GM13976 (cell line): ENCODE measurements around the gene TSC22D4.

Source experiments
- DNase-seq: peaks from one replicate; pipeline ENCODE4 v3.0.0; 2012; ENCODE audit warnings: low spot score
- in situ Hi-C: fragments of 300-500 bp; cut with MboI; formaldehyde crosslinking; loops from one replicate; pipeline ENCODE4 v1.12.0; 2022; ENCODE audit warnings: low sequenced_read_pairs, mixed read lengths, inconsistent platforms; ENCODE audit not compliant: unreplicated experiment
- TF ChIP-seq, protein P1 (sequence below): IDR thresholded peaks from 2 replicates; pipeline ENCODE4 v1.5.1; 2012; ENCODE audit warnings: borderline replicate concordance, mild to moderate bottlenecking; ENCODE audit not compliant: insufficient read depth; ENCODE audit errors: extremely low read depth, missing control alignments, control extremely low read depth

Gene TSC22D4

DNA sequence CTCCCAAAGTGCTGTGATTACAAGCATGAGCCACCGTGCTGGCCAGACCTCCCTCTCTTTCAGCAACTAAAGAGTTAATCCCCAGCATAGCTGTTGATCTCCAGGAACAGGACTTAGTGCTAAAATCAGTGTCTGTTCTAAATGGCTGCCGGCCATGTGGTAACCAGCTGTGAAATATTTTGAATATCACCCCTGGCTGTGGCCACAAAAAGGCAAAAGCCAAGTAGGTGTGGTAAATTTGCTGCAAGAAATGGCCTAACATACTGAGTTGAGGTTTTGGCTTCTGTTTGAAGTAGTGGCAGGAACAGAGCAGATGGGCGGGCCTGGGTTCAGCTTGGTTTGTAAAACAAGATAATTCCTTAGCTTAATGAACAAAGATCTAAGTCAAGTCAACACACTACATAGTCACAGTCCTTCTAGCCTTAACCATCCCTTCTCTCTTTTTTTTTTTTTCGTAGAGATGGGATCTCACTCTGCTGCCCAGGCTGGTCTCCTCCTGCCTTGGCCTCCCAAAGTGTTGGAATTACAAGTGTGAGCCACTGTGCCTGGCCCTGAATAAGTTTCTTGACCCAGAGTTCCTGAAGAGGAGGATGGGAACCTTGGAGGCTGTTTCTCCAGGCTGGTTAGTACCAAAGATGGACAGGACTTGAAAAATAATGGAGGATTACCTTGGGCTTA lies 37.3 kb upstream of the TSC22D4 start:
- in situ Hi-C loops: no loop called here
- TF ChIP-seq, protein P1, sequence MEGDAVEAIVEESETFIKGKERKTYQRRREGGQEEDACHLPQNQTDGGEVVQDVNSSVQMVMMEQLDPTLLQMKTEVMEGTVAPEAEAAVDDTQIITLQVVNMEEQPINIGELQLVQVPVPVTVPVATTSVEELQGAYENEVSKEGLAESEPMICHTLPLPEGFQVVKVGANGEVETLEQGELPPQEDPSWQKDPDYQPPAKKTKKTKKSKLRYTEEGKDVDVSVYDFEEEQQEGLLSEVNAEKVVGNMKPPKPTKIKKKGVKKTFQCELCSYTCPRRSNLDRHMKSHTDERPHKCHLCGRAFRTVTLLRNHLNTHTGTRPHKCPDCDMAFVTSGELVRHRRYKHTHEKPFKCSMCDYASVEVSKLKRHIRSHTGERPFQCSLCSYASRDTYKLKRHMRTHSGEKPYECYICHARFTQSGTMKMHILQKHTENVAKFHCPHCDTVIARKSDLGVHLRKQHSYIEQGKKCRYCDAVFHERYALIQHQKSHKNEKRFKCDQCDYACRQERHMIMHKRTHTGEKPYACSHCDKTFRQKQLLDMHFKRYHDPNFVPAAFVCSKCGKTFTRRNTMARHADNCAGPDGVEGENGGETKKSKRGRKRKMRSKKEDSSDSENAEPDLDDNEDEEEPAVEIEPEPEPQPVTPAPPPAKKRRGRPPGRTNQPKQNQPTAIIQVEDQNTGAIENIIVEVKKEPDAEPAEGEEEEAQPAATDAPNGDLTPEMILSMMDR: no peak
- peak; percentile 56 for DNase-seq

DNA sequence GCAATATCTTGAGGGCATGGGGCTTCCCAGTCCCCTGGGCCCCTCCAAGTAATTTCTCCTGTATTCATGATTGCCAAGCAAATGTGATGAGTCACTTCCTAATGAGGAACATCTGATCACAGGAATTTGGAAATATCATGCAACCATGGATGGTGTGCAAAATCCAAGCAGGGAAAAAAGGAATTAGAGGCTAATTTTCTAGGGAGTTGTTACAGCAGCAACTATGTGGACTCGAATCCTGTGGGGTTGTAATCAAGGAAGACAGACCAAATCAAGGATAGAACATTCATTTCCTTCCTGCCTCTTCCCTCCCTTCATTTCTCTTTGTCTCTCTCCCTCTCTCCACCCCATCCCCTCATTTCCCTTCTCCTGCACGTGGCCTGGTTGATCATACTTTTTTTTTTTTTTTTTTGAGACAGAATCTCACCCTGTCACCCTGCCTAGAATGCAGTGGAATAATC lies 36.1 kb upstream of the TSC22D4 start:
- in situ Hi-C loops: no loop called here
- no peak for DNase-seq
- TF ChIP-seq, protein P1: no peak

DNA sequence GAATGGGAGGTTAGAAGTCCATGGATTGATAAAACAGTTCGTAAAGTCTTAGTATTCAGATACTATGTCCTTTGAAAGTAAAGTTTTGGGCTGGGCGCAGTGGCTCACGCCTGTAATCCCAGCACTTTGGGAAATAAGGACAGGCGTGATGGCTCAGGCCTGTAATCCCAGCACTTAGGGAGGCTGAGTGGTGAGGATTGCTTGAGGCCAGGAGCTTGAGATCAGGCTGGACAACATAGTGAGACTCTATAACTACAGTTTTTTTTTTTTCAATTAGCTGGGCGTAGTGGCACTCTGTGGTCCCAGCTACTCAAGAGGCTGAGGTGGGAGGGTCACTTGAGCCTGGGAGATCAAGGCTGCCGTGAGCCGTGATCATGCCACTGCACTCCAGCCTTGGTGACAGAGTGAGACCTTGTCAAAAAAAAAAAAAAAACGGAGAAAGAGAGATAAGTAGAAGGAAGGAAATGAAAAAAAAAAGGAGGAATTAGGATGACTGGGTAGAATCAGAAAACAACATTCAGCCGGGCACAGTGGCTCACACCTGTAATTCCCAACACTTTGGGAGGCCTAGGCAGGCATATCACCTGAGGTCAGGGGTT lies 34.3 kb upstream of the TSC22D4 start:
- in situ Hi-C loops: no loop called here
- no peak for DNase-seq
- TF ChIP-seq, protein P1: no peak

DNA sequence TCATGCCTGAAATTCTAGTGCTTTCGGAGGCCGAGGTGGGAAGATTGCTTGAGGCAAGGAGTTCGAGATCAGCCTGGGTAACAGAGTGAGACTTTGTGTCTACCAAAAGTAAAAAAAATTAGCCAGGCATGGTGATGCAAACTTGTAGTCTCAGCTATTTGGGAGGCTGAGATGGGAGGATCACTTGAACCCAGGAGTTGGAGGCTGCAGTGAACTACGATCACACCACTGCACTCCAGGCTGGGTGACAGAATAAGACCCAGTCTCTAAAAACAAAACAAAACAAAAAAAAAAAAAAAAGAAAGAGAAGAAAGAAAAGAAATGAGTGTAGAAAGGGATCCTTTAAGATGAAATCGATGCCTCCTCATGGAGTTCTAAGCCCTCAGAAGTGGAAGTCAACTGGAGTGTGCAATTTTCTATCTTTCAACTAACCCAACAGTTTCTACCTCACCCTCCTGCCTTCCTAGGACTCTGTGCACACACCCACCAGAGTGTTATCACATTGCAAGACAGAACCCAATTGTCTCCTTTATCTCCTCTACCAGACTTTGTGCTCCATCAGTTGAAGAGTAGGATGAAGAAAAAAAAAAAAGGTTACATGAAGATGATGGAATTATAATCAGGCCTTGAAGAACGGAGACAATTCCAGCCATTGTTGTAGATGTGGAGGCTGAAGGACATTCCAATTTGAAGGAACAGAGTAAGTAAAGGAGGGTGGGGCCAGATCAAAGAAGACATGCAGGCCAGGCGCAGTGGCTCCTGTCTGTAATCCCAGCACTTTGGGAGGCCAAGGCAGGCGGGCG lies 31.6 kb upstream of the TSC22D4 start:
- TF ChIP-seq, protein P1: no peak
- in situ Hi-C loops: no loop called here
- no peak for DNase-seq

DNA sequence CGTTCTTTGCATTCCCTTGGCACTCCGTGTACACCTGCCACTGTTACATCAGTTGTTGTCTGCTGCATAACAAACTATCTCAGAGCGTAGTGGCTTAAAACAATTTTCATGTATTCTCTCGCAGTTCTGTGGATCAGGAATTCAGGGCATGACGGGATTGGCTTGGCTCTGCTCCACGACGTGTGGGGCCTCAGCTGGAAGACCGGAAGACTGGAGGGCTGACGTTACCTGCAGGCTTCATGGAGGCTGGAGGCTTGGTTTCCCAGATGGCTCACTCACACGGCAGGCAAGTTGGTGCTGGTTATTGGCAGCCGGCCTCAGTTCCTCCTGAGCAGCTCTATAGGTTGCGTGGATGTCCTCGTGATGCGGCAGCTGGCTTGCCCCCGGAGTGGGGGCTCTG lies 30.2 kb upstream of the TSC22D4 start:
- no peak for DNase-seq
- TF ChIP-seq, protein P1: no peak

DNA sequence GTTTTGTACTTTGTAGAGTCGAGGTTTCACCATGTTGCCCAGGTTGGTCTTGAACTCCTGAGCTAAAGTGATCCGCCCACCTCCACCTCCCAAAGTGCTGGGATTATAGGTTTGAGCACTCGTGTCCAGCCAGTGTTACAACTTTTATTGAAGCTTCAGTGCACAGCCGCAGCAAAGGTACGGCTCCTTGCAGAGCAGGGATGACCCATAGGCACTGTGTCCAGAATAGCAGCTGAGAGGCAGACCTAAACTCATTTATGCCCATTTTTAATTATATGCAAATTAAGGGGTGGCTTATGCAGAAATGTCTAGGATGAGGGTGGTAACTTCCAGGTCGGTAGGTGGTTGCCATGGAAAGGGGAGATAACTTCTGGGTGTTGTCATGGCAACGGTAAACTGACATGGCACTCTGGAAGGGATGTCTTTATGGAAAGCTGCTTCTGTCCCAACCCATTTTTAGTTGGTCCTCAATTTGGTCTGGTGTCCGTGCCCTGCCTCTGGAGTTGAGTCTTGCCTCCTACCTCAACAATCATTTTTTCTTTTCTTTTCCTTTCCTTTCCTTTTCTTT lies 27.4 kb upstream of the TSC22D4 start:
- DNase-seq: no peak
- TF ChIP-seq, protein P1: no peak
- in situ Hi-C loops: no loop called here

More for the DNA sequence above, 30.2 kb upstream of the TSC22D4 start:
- in situ Hi-C loops: no loop called here
